ENCODE measurements around the gene NUDC. TPM values are rescaled to one million over a fixed set of nuclear protein-coding genes. Genes with fewer than 3 reads are reported as not detected.

The NUDC gene
- total and polyA plus RNA-seq, 2 of the 13 experiments (the other 11 are each of a cell fraction or from before 2014, with no cell fraction given): 34.7 to 104 TPM

- TF ChIP-seq, protein P1, sequence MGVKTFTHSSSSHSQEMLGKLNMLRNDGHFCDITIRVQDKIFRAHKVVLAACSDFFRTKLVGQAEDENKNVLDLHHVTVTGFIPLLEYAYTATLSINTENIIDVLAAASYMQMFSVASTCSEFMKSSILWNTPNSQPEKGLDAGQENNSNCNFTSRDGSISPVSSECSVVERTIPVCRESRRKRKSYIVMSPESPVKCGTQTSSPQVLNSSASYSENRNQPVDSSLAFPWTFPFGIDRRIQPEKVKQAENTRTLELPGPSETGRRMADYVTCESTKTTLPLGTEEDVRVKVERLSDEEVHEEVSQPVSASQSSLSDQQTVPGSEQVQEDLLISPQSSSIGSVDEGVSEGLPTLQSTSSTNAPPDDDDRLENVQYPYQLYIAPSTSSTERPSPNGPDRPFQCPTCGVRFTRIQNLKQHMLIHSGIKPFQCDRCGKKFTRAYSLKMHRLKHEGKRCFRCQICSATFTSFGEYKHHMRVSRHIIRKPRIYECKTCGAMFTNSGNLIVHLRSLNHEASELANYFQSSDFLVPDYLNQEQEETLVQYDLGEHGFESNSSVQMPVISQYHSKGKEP (CRISPR knock-in tag; IDR thresholded peaks at IDR 0.05): peak; percentile 85; the same call in 1 of the 2 replicates
- TF ChIP-seq POGZ (CRISPR knock-in tag; IDR thresholded peaks at IDR 0.05): peak; percentile 30; the same call in 1 of the 2 replicates
- peak; percentile 51; the same call in 1 of the 2 replicates for TF ChIP-seq ZNF235 (CRISPR knock-in tag; IDR thresholded peaks at IDR 0.05; ENCODE audit: borderline replicate concordance)
- peak; percentile 84 for TF ChIP-seq ZNF205 (CRISPR knock-in tag; IDR thresholded peaks at IDR 0.05)
- no peak for TF ChIP-seq FOXO4 (CRISPR knock-in tag; conservative IDR thresholded peaks at IDR 0.05)
- TF ChIP-seq ZNF224 (CRISPR knock-in tag; IDR thresholded peaks at IDR 0.05): no peak
- TF ChIP-seq ZFP82 (CRISPR knock-in tag; IDR thresholded peaks at IDR 0.05; ENCODE audit: borderline replicate concordance): peak; percentile 85
- no peak for TF ChIP-seq EED (CRISPR knock-in tag; IDR thresholded peaks at IDR 0.05)
- TF ChIP-seq, protein P2, sequence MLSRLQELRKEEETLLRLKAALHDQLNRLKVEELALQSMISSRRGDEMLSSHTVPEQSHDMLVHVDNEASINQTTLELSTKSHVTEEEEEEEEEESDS (CRISPR knock-in tag; IDR thresholded peaks at IDR 0.05; ENCODE audit: borderline replicate concordance): no peak
- peak; percentile 77; the same call in 1 of the 2 replicates for TF ChIP-seq ZBTB42 (CRISPR knock-in tag; IDR thresholded peaks at IDR 0.05)
- no peak for TF ChIP-seq ZMYM3 (CRISPR knock-in tag; IDR thresholded peaks at IDR 0.05)
- 0 out of 2 replicates have a peak, but pooled peaks have one; percentile 50 for TF ChIP-seq REXO4 (CRISPR knock-in tag; IDR thresholded peaks at IDR 0.05; ENCODE audit: borderline replicate concordance)
- TF ChIP-seq, protein P3, sequence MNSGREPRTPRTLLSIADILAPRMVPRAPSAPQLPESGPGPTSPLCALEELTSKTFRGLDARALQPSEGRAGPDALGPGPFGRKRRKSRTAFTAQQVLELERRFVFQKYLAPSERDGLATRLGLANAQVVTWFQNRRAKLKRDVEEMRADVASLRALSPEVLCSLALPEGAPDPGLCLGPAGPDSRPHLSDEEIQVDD (CRISPR knock-in tag; IDR thresholded peaks at IDR 0.05; ENCODE audit: borderline replicate concordance): no peak; the same call in 1 of the 2 replicates
- TF ChIP-seq ZNF552 (CRISPR knock-in tag; IDR thresholded peaks at IDR 0.05; ENCODE audit: borderline replicate concordance): peak; percentile 72; the same call in 1 of the 2 replicates
- no peak for TF ChIP-seq ZNF678 (CRISPR knock-in tag; IDR thresholded peaks at IDR 0.05)
- TF ChIP-seq PHF8 (CRISPR knock-in tag; IDR thresholded peaks at IDR 0.05): peak; percentile 56
- no peak; the same call in 1 of the 2 replicates for TF ChIP-seq DNMT3B (CRISPR knock-in tag; conservative IDR thresholded peaks at IDR 0.05)
- 0 out of 2 replicates have a peak, but pooled peaks have one; percentile 36 for TF ChIP-seq KLF13 (CRISPR knock-in tag; IDR thresholded peaks at IDR 0.05)
- TF ChIP-seq THAP8 (CRISPR knock-in tag; IDR thresholded peaks at IDR 0.05; ENCODE audit: borderline replicate concordance): 0 out of 2 replicates have a peak, but pooled peaks have one; percentile 52
- TF ChIP-seq ZNF383 (CRISPR knock-in tag; IDR thresholded peaks at IDR 0.05; ENCODE audit: borderline replicate concordance): no peak
- TF ChIP-seq, protein P4, sequence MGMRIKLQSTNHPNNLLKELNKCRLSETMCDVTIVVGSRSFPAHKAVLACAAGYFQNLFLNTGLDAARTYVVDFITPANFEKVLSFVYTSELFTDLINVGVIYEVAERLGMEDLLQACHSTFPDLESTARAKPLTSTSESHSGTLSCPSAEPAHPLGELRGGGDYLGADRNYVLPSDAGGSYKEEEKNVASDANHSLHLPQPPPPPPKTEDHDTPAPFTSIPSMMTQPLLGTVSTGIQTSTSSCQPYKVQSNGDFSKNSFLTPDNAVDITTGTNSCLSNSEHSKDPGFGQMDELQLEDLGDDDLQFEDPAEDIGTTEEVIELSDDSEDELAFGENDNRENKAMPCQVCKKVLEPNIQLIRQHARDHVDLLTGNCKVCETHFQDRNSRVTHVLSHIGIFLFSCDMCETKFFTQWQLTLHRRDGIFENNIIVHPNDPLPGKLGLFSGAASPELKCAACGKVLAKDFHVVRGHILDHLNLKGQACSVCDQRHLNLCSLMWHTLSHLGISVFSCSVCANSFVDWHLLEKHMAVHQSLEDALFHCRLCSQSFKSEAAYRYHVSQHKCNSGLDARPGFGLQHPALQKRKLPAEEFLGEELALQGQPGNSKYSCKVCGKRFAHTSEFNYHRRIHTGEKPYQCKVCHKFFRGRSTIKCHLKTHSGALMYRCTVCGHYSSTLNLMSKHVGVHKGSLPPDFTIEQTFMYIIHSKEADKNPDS (CRISPR knock-in tag; IDR thresholded peaks at IDR 0.05): no peak
- peak; percentile 85 for TF ChIP-seq ZBTB7A (CRISPR knock-in tag; IDR thresholded peaks at IDR 0.05)
- no peak; the same call in 1 of the 2 replicates for TF ChIP-seq JUNB (CRISPR knock-in tag; IDR thresholded peaks at IDR 0.05; ENCODE audit: borderline replicate concordance)
These were observed 71.9 kb downstream of the NUDC start, which contains the start of gene TRNP1 (continued) for GRCh38 chr1:26993237-26994019.

Data from HepG2 (cell line).